ENCODE measurements around the gene VAT1L.
"Not testable (repeated sequence)": the region's sequence is repeated elsewhere in the genome, so short reads cannot be mapped to it uniquely, and the experiment has no call there.

VAT1L gene

DNA sequence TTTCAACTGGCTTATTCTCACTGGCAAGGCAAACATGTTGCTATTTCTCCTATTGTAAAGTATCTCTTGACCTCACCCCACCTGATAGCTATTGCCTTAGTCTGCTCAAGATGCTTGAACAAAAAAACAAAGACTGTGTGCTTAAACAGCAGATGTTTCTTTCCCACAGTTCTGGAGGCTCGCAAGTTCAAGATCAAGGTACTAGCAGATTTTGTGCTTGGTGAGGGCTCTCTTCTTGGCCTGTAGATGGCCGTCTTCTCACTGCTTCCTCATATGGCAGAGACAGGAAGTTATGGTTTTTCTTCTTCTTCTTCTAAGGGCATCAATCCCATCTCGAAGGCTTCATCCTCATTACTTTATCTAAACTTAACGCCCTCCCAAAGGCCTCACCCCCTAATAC lies 124.3 kb downstream of the VAT1L start:
- DNase-seq (ENCODE audit: low read depth in 2 of 2): no peak

DNA sequence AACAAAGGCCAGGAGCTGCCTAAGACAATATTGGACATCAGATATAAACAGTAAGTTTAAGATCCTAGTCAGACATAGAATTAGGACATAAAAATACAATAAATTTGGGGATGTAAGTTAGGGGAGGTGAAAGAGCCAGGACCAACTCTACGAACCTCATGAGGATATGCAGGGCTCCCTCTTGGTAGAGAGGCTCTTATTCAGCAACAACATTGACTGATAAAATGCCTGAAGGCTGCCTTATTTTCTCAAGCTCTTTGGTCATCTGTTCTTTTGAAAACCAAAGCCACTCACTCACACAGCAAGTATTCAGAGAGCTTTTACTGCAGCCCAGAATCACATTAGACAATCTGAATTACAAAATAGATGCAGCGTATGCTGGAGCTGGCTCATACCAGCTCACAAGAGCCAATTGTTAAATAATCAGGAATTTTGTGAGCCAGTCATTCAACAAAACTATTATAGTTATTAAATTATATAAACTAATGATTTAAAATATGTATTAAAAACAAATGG lies 125.4 kb downstream of the VAT1L start:
- no peak for DNase-seq (ENCODE audit: low read depth in 2 of 2)

DNA sequence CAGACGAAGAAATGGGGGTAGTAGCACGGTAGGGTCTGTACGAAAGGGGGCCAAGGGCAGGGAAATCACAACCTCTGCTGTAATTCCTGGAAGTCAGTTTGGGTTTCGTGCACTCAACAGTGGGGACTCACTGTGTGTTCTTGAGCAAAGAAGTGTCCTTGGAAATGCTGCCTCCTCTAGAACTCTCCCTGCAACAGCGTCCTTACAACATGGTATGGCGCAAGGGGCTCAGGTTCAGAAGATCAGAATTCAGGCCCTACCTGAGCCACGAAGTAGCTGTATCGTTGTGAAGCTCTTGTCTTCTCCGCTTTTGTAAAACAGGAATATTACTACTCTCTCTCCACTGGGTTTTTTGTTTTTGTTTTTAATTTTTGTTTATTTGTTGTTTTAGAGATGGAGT lies 127.7 kb downstream of the VAT1L start:
- DNase-seq (ENCODE audit: low read depth in 2 of 2): no peak

DNA sequence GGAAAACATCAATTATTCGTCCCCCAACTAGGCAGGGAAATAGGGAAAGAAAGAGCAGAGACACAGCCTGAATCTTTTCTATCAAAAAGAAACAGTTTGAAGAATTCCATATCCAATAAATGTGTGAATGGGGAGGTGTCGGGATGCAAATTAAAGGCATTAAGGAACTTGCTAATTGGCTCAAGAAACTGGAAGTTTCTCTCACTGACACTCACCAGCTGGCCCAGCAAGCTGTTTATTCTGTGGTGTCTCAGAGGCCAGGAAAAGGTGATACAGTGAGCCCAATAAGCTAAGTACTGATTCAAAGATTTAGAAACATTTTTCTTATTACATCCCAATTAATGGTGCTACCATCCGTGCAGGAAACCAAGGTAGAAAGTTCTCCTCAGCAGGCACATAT lies 129.6 kb downstream of the VAT1L start:
- no peak for DNase-seq (ENCODE audit: low read depth in 2 of 2)

DNA sequence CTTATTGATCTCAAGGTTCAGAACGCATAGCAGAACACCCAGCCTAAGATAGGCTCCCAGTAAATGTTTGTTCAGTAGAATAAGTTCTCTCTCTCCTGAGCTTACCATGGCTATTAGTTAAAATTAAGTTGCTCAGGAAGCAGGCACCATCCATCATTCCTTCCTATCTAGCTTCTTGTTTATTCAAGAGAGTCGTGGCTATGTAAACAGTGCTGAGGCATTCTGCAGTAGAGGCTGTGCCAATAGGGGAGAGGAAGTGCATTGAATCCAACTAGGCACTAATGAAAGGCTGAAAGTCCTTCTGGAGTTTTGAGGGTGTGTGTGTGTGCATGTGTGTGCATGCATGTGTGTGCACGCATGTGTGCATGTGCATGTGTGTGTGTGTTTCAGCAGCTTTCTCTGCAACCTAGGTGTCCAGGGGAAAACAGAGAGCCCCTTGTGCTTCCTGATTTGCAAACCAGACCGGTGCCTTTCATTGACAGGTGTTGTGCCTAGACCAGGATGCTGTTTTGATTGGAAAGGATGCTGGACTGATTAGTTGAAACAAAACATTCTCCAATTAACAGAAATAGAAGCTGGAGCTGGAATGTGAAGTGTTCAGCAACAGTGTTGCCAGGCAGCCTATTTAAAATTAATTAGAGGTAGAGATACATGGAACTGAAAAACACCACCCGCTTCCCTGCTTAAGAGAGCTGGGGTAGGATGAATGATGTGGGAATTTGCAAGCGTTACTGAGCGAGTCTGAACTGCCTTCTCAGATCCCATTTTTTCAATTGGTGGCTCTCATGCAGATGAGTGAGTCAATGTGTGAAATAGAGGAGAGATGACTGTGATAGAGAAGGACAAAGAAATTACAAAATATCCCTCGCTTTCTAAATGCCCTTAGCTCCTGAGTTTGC lies 130.7 kb downstream of the VAT1L start:
- DNase-seq (ENCODE audit: low read depth in 2 of 2): no peak

DNA sequence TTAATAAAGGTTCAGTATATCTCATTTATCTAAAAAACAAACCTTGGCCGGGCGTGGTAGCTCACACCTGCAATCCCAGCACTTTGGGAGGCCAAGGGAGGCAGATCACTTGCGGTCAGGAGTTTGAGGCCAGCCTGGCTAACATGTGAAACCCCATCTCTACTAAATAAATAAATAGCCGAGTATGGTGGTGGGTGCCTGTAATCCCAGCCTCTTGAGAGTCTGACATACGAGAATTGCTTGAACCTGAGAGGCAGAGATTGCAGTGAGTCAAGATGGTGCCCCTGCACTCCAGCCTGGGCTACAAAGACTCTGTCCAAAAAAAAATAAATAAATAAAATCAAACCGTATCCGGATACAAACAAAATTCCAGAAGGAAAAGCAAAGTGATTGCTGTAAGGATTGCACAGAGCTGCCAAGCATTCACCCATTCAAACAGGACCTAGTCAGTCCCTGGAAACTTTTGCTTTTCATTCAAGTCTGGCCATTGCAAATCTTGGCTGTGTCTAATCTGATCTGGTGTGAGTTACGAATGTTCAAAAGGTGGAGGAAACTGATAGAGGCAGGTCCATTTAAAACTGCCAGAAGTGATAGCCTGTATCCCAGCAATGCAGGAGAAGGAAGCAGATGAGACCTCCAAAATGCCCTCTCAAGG lies 131.5 kb downstream of the VAT1L start:
- DNase-seq (ENCODE audit: low read depth in 2 of 2): no peak

DNA sequence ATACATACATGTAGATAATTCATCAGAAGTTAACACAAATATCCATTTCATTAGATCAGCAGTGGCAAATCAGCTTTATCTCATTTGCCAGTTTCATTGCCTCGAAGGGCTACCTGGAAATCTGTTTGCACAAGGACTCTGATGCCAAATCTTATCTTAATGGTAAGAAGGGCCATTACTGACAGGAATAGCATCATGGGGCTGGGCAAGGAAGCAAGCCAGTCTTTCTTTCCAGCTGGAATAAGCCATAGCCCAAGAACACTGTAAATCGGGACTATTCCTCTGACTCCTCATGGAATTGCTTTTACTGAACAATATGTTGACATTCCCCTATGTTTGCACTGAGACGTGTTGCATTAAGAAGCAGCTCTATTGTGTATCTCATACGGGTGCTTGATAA lies 132.6 kb downstream of the VAT1L start:
- DNase-seq (ENCODE audit: low read depth in 2 of 2): no peak

DNA sequence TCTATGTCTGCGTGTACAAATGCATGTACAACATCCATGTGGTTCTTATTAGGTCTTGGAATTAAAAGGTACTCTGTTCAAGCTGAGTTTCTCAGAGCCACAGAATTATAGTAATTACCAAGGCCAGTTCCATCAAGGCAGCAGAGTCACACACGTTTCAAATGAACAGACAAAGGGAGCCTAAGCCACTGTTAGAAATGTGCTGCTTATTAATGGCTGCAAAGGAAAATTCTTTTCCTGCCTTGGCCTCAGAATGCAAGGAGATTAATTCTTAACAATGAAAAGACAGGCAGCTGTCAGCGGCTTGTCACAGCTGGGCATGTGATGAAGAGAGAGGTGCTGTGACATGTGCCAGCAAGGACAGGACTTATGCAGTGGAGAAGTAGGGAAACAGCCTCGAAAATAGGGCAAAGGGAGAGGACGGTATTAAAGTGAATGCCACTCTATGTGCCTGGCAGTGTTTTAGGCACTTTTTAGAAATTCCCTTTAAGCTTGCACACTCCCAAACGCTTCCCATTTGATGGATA lies 133.9 kb downstream of the VAT1L start:
- DNase-seq (ENCODE audit: low read depth in 2 of 2): no peak

DNA sequence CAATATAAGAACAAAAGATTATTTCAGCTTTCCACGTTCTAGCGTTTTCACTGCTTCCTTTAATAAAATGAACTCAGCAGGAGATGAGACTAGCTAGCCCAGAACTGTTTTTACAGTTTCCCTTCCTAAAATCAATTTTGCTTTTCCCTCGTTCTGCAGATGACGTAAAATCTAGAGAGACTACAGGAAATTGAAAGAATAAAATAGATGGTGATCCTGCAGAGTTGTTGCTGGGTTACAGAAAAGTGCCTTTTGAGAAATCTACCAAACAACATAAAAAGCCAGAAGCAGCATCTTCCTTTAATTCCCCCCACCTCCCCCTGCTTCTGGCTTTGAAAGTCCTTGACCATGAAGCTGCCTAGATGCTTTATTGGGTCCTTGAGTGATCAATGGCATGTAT lies 137.2 kb downstream of the VAT1L start:
- no peak for DNase-seq (ENCODE audit: low read depth in 2 of 2)

DNA sequence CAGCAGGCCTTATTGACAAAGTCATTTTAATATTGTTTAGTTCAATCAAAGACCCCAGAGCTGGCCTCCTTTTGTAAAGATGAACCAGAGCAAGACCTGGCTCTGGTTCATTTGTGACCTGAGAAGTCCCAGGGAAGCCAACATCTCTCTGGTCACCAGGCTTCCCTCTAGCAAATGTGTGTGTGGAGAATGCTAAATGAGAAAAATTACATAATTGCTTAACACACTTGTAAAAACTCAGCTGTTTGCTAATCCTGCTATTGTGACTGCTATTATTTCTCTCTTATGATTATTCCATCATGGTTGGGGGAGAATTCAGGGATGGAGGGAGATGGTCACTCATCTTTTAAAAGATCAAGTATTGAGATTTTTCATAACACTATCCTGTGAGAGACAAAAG lies 139.7 kb downstream of the VAT1L start:
- DNase-seq (ENCODE audit: low read depth in 2 of 2): no peak

DNA sequence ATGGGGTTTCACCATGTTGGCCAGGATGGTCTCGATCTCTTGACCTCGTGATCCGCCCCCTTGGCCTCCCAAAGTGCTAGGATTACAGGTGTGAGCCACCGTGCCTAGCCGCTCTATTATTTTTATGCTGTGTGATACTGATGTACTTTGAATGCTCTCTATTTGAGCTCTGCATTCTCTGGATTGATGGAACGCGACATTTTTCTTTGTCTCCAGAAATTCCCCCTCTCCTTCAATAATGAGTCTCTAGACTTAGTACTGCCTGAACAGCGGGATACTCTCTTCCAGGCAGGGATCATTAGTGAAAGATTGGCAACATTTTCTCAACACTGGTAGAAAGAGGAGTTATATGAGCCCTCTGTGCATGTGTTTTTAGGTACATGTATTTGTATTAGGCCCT lies 140.6 kb downstream of the VAT1L start:
- DNase-seq (ENCODE audit: low read depth in 2 of 2): no peak

DNA sequence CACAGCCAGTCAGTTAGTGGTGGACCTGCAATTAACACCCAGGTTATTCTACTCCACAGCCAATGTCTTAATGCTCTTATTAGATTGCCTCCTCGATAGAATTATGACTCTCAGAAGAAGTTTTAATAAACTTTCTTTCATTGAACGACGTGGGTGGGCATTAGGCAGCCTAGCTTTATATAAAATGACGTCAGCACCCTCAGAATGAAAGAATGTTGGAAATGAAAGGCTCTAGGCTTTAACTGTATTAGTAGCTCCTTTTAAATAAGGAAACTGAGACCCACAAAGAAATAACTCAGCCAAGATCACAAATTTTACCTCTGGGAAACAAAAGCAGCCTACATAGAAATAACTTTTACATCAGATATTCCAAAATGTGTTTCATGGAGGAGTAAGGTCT lies 142.7 kb downstream of the VAT1L start:
- no peak for DNase-seq (ENCODE audit: low read depth in 2 of 2)

DNA sequence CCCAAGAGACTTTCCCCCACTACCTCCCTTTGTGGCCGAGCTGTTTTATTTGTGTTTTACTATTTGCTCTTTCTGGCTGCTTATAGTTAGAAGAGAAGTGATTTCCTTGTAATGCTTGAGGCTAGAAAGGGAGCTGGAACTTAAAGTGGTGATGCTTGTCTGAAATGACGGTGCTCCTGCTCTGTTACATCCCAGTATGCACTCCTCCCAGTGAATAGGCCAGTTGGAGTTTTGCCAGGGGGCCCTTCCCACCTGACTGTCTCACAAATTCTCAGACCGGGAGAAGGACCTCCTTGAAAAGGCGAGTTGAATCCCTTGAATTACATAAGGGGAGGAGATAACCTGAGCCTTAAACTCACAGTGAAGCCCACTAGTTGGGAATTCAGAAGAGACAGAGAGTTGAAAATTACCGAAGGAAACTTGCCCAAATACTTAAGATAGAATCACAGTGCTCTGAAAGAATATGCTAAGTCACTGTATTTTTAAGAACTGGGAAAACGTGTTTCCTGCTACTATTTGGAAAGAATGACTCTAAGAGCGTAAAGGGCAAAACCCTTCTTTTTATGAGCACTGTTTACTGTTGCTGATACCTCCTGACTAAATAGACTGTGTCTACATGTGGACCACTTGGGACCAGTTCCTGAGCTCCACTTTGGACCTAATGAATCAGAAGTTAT lies 149.2 kb downstream of the VAT1L start:
- DNase-seq (ENCODE audit: low read depth in 2 of 2): no peak

DNA sequence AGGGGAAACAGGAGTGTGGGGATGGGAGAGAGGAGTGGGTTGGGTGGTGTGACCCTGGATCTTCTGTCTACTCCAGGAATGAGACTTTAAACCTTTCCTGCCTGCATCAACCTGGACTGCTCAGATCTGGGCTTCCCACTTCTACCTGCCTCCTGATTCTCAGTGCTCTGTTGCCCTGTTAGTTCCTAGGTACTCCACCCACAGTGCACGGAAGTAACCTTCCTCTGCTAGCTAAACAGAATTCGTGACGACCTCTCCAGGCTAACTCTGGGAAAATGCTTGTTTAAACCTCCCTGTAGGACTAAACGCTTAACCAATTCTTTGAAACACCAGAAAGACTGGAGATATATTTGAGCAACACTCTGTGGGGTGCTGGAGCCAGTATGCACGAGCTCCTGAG lies 150.5 kb downstream of the VAT1L start:
- no peak for DNase-seq (ENCODE audit: low read depth in 2 of 2)

DNA sequence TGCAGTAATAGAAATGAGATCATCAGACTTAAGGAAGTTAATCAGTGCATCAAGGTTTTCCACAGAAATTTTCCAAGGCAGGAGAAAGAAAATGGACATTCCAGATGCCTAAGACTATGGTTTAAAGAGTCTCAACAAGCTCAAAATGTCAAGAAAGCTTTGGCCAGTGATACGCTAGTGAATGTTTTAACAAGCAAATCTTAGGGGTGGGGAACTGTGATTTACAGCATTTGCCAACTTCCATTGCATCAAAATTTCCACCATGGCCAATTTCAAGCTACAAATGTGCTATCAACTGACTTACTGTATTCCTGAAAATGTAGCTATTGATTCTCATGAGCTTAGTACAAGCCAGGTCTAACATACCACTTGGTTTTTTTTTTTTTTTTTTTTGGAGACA lies 151.6 kb downstream of the VAT1L start:
- no peak for DNase-seq (ENCODE audit: low read depth in 2 of 2)

DNA sequence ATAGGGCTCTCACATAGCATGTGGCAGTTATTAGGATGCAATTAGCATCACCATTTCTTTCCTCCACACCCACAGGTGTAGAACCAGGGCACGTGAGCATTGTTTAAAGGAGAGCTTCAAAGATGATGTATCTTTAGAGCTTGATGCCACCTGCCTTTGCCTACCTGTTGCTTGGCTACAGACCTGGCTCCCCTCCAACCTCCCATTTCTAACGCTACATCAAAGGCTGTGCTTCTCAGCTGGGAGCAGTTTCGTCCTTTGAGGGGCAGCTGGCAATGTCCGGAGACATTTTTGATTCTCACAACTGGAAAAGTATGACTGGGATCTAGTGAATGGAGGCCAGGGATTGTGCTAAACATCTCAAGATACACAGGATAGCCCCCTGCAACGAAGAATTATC lies 155.4 kb downstream of the VAT1L start:
- DNase-seq (ENCODE audit: low read depth in 2 of 2): no peak

DNA sequence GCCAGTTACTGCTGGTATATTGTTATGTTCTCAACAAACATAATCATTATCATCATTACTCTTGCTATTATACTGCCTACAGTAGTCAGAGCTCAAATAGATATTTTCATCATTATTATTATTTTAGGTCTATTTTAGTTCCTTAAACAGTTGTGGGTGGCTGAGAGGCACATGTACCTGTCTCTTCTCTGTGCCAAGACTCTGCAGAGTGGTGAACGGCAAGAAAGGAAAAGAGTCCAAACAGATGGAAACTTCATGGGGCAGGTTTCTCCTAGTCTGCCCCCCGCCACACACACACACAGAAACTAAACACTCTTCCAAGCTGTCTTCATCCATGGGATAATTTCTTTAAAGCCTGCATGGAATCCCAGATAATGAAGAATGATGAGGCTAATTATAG lies 156.3 kb downstream of the VAT1L start:
- no peak for DNase-seq (ENCODE audit: low read depth in 2 of 2)

DNA sequence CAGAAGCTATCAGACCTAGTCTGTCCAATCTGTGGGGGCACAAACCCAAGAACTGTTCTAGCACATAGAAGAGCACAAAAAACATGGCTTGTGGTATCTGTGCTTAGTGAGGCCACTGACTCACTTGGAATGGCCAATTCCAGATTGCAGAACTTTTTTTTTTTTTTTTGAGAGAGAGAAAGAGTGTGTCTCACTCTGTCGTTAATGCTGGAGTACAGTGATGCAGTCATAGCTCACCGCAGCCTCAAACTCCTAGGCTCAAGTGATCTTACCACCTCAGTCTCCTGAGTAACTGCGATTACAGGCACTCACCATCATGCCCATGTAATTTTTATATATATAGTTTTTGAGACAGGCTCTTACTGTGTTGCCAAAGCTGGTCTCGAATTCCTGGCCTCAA lies 156.8 kb downstream of the VAT1L start:
- no peak for DNase-seq (ENCODE audit: low read depth in 2 of 2)

DNA sequence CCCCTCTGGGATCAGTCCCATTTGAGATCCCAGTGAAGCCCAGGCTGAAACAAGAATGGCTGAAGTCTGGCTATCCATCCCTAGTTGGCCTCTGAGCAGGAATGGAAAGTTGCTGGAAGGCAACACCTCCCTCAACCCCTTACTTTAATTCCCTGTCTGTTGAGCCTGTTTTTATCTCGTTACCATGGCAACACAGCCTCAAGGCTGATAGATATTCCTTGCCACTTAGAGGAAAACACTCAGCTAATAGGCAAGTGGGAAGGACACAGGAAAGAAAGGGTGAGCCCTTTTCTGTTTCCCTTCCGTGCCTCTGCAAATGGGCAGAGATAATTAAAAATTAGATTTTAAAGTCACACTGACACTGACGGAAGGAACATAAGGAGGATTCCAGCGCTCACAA lies 158.5 kb downstream of the VAT1L start:
- DNase-seq (ENCODE audit: low read depth in 2 of 2): no peak

DNA sequence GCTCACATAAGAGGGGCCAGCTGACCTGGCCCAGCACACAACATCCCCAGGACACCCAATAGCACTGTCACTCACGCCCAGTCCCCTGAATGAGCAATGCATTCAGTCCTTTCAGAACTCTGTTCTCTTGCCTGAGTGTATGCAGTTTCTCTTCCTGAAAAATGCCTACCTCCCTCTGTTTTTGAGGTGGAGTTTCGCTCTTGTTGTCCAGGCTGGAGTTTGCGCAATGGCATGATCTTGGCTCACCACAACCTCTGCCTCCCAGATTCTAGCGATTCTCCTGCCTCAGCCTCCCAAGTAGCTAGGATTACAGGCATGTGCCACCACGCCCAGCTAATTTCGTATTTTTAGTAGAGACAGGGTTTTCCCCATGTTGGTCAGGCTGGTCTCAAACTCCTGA lies 159.2 kb downstream of the VAT1L start:
- DNase-seq (ENCODE audit: low read depth in 2 of 2): not testable (repeated sequence)

DNA sequence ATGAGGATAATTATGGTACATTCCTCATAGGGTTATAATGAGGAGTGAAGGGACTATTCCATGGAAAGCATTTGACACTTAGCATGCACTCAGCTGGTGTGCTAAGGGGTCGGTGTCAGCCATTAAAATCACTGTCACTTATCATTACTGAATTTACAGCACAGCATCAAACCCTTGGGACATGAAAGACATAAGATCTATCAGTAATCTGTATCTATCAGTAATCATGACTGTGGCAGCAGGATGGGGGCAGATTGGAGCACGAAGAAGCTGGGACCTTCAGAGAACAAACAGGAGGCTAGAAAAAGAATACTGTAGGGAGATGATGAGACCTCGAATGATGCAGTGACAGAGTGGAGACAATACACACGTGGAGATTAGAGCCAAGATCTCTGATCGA lies 160.5 kb downstream of the VAT1L start:
- DNase-seq (ENCODE audit: low read depth in 2 of 2): no peak

DNA sequence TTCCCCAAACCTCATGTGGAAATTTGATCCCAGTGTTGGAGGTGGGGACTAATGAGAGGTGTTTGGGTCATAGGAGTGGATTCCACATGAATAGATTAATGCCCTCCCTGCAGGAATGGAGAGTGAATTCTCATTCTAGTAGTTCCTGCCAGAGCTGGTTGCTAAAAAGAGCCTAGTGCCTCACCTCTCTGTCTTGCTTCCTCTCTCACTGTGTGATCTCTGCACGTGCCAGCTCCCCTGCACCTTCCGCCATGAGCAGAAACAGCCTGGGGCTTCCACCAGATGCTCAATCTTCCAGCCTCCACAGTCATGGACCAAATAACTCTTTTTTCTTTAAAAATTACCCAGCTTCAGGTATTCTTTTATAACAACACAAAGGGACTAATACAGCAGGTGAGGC lies 161.1 kb downstream of the VAT1L start:
- DNase-seq (ENCODE audit: low read depth in 2 of 2): no peak

Measured in stimulated activated CD4-positive, alpha-beta T cell treated with anti-CD3 and anti-CD28 coated beads, Interleukin-1b, Interleukin-23, amount 100 ng/mL, for 4 hours (primary cell).